Neural cell (in vitro differentiated cells): ENCODE measurements around the gene TRAPPC2L.

Experiments used
- EP300 ChIP-seq: fragments of 450-650 bp; conservative IDR thresholded peaks from 2 replicates; pipeline ENCODE4 v1.6.1; 2014; ENCODE audit warnings: antibody characterized with exemption, mild to moderate bottlenecking, moderate library complexity; ENCODE audit not compliant: poor library complexity, severe bottlenecking
- EZH2 ChIP-seq: fragments of 200-600, 300-800 bp; shearing (Covaris generic), sonication (generic); IDR thresholded peaks from 2 replicates; pipeline ENCODE4 v1.6.1; 2014; ENCODE audit warnings: antibody characterized with exemption, low read length, borderline replicate concordance, mild to moderate bottlenecking; ENCODE audit not compliant: insufficient read depth, poor library complexity, severe bottlenecking
- MXI1 ChIP-seq: fragments of 450-650 bp; conservative IDR thresholded peaks from 2 replicates; pipeline ENCODE4 v1.6.1; 2014; ENCODE audit warnings: antibody characterized with exemption, mild to moderate bottlenecking; ENCODE audit not compliant: poor library complexity, severe bottlenecking
- POLR2AphosphoS5 ChIP-seq: IDR thresholded peaks from 2 replicates; pipeline ENCODE4 v1.6.1; 2012
- RAD21 ChIP-seq: fragments of 450-650 bp; conservative IDR thresholded peaks from 2 replicates; pipeline ENCODE4 v1.6.1; 2014; ENCODE audit warnings: antibody characterized with exemption, mild to moderate bottlenecking, moderate library complexity
- TAF1 ChIP-seq: IDR thresholded peaks from 2 replicates; pipeline ENCODE4 v1.6.1; 2012; ENCODE audit warnings: low read depth
- TF ChIP-seq, protein P1 (sequence below): fragments of 450-650 bp; IDR thresholded peaks from 2 replicates; pipeline ENCODE4 v1.5.1; 2014; ENCODE audit warnings: antibody characterized with exemption, mild to moderate bottlenecking, moderate library complexity; ENCODE audit not compliant: poor library complexity, severe bottlenecking
- TF ChIP-seq, protein P2 (sequence below): IDR thresholded peaks from 2 replicates; pipeline ENCODE4 v1.6.1; 2012; ENCODE audit warnings: borderline replicate concordance

DNA sequence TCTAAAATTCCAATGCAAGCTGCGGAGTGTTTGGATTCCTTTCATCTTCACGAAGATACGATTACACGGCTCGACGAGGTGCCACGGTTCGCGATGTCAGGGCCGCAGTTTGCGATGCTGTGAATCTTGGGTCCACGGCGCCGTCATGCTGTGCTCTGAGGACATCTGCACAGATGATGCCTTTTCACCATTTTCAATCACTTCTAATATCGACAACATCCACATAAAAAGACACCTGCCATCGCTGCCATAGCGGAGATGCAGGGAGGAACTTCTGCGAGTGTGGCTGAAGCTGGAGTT lies 38.4 kb upstream of the TRAPPC2L start:
- TF ChIP-seq, protein P1, sequence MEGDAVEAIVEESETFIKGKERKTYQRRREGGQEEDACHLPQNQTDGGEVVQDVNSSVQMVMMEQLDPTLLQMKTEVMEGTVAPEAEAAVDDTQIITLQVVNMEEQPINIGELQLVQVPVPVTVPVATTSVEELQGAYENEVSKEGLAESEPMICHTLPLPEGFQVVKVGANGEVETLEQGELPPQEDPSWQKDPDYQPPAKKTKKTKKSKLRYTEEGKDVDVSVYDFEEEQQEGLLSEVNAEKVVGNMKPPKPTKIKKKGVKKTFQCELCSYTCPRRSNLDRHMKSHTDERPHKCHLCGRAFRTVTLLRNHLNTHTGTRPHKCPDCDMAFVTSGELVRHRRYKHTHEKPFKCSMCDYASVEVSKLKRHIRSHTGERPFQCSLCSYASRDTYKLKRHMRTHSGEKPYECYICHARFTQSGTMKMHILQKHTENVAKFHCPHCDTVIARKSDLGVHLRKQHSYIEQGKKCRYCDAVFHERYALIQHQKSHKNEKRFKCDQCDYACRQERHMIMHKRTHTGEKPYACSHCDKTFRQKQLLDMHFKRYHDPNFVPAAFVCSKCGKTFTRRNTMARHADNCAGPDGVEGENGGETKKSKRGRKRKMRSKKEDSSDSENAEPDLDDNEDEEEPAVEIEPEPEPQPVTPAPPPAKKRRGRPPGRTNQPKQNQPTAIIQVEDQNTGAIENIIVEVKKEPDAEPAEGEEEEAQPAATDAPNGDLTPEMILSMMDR: no peak
- TF ChIP-seq, protein P2, sequence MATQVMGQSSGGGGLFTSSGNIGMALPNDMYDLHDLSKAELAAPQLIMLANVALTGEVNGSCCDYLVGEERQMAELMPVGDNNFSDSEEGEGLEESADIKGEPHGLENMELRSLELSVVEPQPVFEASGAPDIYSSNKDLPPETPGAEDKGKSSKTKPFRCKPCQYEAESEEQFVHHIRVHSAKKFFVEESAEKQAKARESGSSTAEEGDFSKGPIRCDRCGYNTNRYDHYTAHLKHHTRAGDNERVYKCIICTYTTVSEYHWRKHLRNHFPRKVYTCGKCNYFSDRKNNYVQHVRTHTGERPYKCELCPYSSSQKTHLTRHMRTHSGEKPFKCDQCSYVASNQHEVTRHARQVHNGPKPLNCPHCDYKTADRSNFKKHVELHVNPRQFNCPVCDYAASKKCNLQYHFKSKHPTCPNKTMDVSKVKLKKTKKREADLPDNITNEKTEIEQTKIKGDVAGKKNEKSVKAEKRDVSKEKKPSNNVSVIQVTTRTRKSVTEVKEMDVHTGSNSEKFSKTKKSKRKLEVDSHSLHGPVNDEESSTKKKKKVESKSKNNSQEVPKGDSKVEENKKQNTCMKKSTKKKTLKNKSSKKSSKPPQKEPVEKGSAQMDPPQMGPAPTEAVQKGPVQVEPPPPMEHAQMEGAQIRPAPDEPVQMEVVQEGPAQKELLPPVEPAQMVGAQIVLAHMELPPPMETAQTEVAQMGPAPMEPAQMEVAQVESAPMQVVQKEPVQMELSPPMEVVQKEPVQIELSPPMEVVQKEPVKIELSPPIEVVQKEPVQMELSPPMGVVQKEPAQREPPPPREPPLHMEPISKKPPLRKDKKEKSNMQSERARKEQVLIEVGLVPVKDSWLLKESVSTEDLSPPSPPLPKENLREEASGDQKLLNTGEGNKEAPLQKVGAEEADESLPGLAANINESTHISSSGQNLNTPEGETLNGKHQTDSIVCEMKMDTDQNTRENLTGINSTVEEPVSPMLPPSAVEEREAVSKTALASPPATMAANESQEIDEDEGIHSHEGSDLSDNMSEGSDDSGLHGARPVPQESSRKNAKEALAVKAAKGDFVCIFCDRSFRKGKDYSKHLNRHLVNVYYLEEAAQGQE: no peak
- TF ChIP-seq RAD21: no peak
- TF ChIP-seq EZH2: no peak
- TF ChIP-seq EP300: no peak
- no peak for TF ChIP-seq TAF1
- TF ChIP-seq POLR2AphosphoS5: no peak
- no peak for TF ChIP-seq MXI1
